Measurements from ENCODE around the gene ALOX5AP. TPM values are rescaled to one million over a fixed set of nuclear protein-coding genes. Genes with fewer than 3 reads are reported as not detected.

The ALOX5AP gene
- total and polyA plus RNA-seq, 5 donors, result 1.9 to 12.4 (median 7.9) TPM

DNA sequence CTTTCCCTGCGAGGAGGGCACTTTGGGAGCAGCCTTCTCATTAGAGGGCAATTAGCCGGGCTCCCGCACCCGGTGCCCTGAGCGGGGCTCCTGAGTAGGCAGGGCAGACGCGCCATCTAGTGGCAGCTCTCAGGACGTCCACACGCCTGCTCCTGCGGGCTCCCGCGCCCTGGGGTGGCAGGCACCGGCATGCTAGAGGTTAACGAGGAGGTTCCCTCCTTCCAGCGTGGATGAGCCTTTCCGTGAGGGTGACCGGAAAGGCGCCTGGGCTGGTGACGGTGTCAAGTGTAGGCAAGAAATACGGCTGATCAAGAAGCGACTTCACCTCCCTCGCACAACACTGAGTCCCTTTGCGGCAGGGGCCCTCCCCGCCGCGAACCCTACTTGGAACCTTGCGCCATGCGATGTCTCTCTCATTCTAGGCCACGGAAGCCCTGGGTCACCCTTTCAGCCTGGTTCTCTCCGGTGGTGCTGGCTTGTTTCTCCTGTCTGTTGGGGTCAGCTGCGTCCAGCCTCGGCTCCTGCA lies 67.7 kb downstream of the ALOX5AP start:
- ATAC-seq, result peak; percentile 96 to 97

DNA sequence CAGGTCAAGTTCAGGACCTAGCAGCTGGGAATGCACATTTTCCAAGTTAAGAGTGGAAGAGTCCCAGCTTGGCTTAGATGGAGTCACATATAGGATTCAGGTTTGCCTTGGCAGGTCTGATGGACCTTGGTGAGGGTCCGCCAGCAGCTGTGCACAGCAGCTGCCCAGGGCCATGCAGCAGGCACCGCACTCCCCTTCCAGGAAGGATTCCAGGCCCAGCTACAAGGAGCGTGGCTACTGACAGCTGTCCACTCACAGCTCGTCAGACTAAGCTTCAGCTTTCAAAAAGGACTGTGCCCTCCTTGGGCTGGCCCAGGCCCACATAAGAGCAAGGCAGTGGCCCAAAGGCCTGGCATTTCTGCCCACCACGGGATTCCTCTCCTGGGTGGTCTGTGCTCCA lies 68.4 kb downstream of the ALOX5AP start:
- Histone ChIP-seq H3K4me3 (ENCODE audit: low read length) (no peak overlapping the region), H3K27ac (ENCODE audit: low read length) (no peak overlapping the region), H3K4me1 (ENCODE audit: control insufficient read depth, insufficient read depth, low read length) (no peaks in the 10 kb centered on the region), H3K9me3 (ENCODE audit: control insufficient read depth, low read length) (no peaks in the 10 kb centered on the region), H3K27me3 (ENCODE audit: control insufficient read depth, insufficient read depth) (no peaks in the 10 kb centered on the region)
- WGBS, result 87% methylated on average over 5 of the region's 5 CpGs
- ATAC-seq (no peak), DNase-seq (no peak)
- intact Hi-C loops (cut with DNase I), result loop anchor here in 3 of 4 donors (5.0 to 10.0 kb wide), 4 partner anchors 116 to 671 kb away; no protein-coding TSS in a partner anchor

More for the DNA sequence above, 67.7 kb downstream of the ALOX5AP start:
- intact Hi-C loops (cut with DNase I), result loop anchor here in 3 of 4 donors (5.0 to 10.0 kb wide), 4 partner anchors 116 to 671 kb away; no protein-coding TSS in a partner anchor
- Histone ChIP-seq H3K27ac (ENCODE audit: low read length) (no peak overlapping the region), H3K27me3 (ENCODE audit: control insufficient read depth, insufficient read depth) (no peaks in the 10 kb centered on the region), H3K4me3 (ENCODE audit: low read length) (no peak overlapping the region), H3K4me1 (ENCODE audit: control insufficient read depth, insufficient read depth, low read length) (no peaks in the 10 kb centered on the region), H3K9me3 (ENCODE audit: control insufficient read depth, low read length) (no peaks in the 10 kb centered on the region)
- peak; percentile 89 to 95 (median 94) for DNase-seq
- WGBS, result 14% methylated on average over 32 of the region's 32 CpGs

DNA sequence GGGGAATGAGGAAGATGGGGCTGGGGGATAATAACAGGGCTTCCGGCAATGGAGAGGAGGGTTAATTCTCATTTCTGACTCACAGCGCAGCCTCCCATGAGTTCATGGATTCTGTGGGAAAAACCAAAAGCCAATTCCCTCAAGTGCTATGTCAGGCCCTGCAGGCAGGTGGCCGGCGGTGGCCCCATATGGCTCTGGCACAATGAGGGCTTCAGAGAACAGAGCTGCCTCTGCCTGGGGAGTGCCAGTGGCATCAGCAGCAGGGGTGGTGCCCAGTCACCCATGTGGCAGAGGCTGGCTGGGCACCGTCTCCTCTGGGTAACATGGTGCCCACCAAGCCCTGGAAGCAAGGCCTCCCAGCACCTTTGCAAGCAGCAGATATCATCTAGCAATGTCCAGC lies 69.1 kb downstream of the ALOX5AP start:
- H3K4me1 ChIP-seq (ENCODE audit: control insufficient read depth, insufficient read depth, low read length), result no peaks in the 10 kb centered on the region
- no peak for ATAC-seq
- WGBS, result 90% methylated on average over 5 of the region's 5 CpGs
- no peak overlapping the region for H3K4me3 ChIP-seq (ENCODE audit: low read length)
- intact Hi-C loops (cut with DNase I), result loop anchor here in 3 of 4 donors (5.0 to 10.0 kb wide), 4 partner anchors 117 to 672 kb away; no protein-coding TSS in a partner anchor
- H3K27ac ChIP-seq (ENCODE audit: low read length), result no peak overlapping the region
- DNase-seq, result no peak
- no peaks in the 10 kb centered on the region for H3K9me3 ChIP-seq (ENCODE audit: control insufficient read depth, low read length)
- no peaks in the 10 kb centered on the region for H3K27me3 ChIP-seq (ENCODE audit: control insufficient read depth, insufficient read depth)

- H3K27me3 ChIP-seq (ENCODE audit: control insufficient read depth, insufficient read depth), result no peaks in the 10 kb centered on the region
- H3K4me3 ChIP-seq (ENCODE audit: low read length), result no peak overlapping the region
- intact Hi-C loops (cut with DNase I), result loop anchor here in 2 of 4 donors (5.0 to 10.0 kb wide), 3 partner anchors 57 to 240 kb away; no protein-coding TSS in a partner anchor
- no peaks in the 10 kb centered on the region for H3K9me3 ChIP-seq (ENCODE audit: control insufficient read depth, low read length)
- ATAC-seq, result no peak
- WGBS, result 74% methylated on average over 4 of the region's 4 CpGs
- no peaks in the 10 kb centered on the region for H3K4me1 ChIP-seq (ENCODE audit: control insufficient read depth, insufficient read depth, low read length)
- no peak overlapping the region for H3K27ac ChIP-seq (ENCODE audit: low read length)
- DNase-seq, result no peak
Observed at GRCh38 chr13:30805132-30805537, 69.8 kb downstream of the ALOX5AP start.

- WGBS, result 58% methylated on average over 7 of the region's 7 CpGs
Observed at GRCh38 chr13:30805603-30806011, 70.3 kb downstream of the ALOX5AP start.

GRCh38 chr13:30806784-30807183 lies 71.4 kb downstream of the ALOX5AP start:
- WGBS, result 21% methylated on average over 3 of the region's 3 CpGs
- intact Hi-C loops (cut with DNase I), result loop anchor here in 2 of 4 donors (5.0 to 10.0 kb wide), 3 partner anchors 56 to 238 kb away; no protein-coding TSS in a partner anchor
- H3K4me1 ChIP-seq (ENCODE audit: control insufficient read depth, insufficient read depth, low read length), result no peaks in the 10 kb centered on the region
- ATAC-seq (peak in 1 of 2 donors; percentile 53), DNase-seq (no peak)
- H3K9me3 ChIP-seq (ENCODE audit: control insufficient read depth, low read length), result no peaks in the 10 kb centered on the region
- H3K27ac ChIP-seq (ENCODE audit: low read length), result no peak overlapping the region
- no peak overlapping the region for H3K4me3 ChIP-seq (ENCODE audit: low read length)
- no peaks in the 10 kb centered on the region for H3K27me3 ChIP-seq (ENCODE audit: control insufficient read depth, insufficient read depth)

More at GRCh38 chr13:30805603-30806011, 70.3 kb downstream of the ALOX5AP start:
- intact Hi-C loops (cut with DNase I), result loop anchor here in 2 of 4 donors (5.0 to 10.0 kb wide), 3 partner anchors 57 to 239 kb away; no protein-coding TSS in a partner anchor
- Histone ChIP-seq H3K9me3 (ENCODE audit: control insufficient read depth, low read length) (no peaks in the 10 kb centered on the region), H3K4me1 (ENCODE audit: control insufficient read depth, insufficient read depth, low read length) (no peaks in the 10 kb centered on the region), H3K27ac (ENCODE audit: low read length) (no peak overlapping the region), H3K27me3 (ENCODE audit: control insufficient read depth, insufficient read depth) (no peaks in the 10 kb centered on the region), H3K4me3 (ENCODE audit: low read length) (no peak overlapping the region)
- no peak for ATAC-seq
- peak in 2 of 3 donors; percentile 55 to 60 for DNase-seq

- 93% methylated on average over 4 of the region's 4 CpGs for WGBS
- no peak overlapping the region for H3K27ac ChIP-seq (ENCODE audit: low read length)
- ATAC-seq, result no peak
- no peaks in the 10 kb centered on the region for H3K27me3 ChIP-seq (ENCODE audit: control insufficient read depth, insufficient read depth)
- no peak overlapping the region for H3K4me3 ChIP-seq (ENCODE audit: low read length)
- intact Hi-C loops (cut with DNase I), result loop anchor here in 2 of 4 donors (5.0 to 10.0 kb wide), 3 partner anchors 55 to 237 kb away; no protein-coding TSS in a partner anchor
- no peak for DNase-seq
- H3K9me3 ChIP-seq (ENCODE audit: control insufficient read depth, low read length), result no peaks in the 10 kb centered on the region
- no peaks in the 10 kb centered on the region for H3K4me1 ChIP-seq (ENCODE audit: control insufficient read depth, insufficient read depth, low read length)
Observed at GRCh38 chr13:30807392-30807791, 72.0 kb downstream of the ALOX5AP start.

GRCh38 chr13:30808600-30808999 lies 73.3 kb downstream of the ALOX5AP start:
- 64% methylated on average over 2 of the region's 2 CpGs for WGBS
- intact Hi-C loops (cut with DNase I), result loop anchor here in 2 of 4 donors (5.0 to 10.0 kb wide), 3 partner anchors 54 to 236 kb away; no protein-coding TSS in a partner anchor
- H3K9me3 ChIP-seq (ENCODE audit: control insufficient read depth, low read length), result no peaks in the 10 kb centered on the region
- H3K4me3 ChIP-seq (ENCODE audit: low read length), result no peak overlapping the region
- no peaks in the 10 kb centered on the region for H3K4me1 ChIP-seq (ENCODE audit: control insufficient read depth, insufficient read depth, low read length)
- ATAC-seq (no peak), DNase-seq (no peak)
- no peak overlapping the region for H3K27ac ChIP-seq (ENCODE audit: low read length)
- H3K27me3 ChIP-seq (ENCODE audit: control insufficient read depth, insufficient read depth), result no peaks in the 10 kb centered on the region

GRCh38 chr13:30809787-30810186 lies 74.4 kb downstream of the ALOX5AP start:
- intact Hi-C loops (cut with DNase I), result loop anchor here in 2 of 4 donors (5.0 to 10.0 kb wide), 3 partner anchors 53 to 235 kb away; no protein-coding TSS in a partner anchor
- Histone ChIP-seq H3K4me1 (ENCODE audit: control insufficient read depth, insufficient read depth, low read length) (no peaks in the 10 kb centered on the region), H3K9me3 (ENCODE audit: control insufficient read depth, low read length) (no peaks in the 10 kb centered on the region), H3K27ac (ENCODE audit: low read length) (no peak overlapping the region), H3K27me3 (ENCODE audit: control insufficient read depth, insufficient read depth) (no peaks in the 10 kb centered on the region), H3K4me3 (ENCODE audit: low read length) (no peak overlapping the region)
- no peak for ATAC-seq
- DNase-seq, result no peak
- 98% methylated on average over 2 of the region's 2 CpGs for WGBS

GRCh38 chr13:30810261-30810701 lies 74.9 kb downstream of the ALOX5AP start:
- DNase-seq (no peak), ATAC-seq (peak in 1 of 2 donors; percentile 22)
- Histone ChIP-seq H3K27me3 (ENCODE audit: control insufficient read depth, insufficient read depth) (no peaks in the 10 kb centered on the region), H3K4me1 (ENCODE audit: control insufficient read depth, insufficient read depth, low read length) (no peaks in the 10 kb centered on the region), H3K4me3 (ENCODE audit: low read length) (no peak overlapping the region), H3K9me3 (ENCODE audit: control insufficient read depth, low read length) (no peaks in the 10 kb centered on the region), H3K27ac (ENCODE audit: low read length) (no peak overlapping the region)
- intact Hi-C loops (cut with DNase I), result no loop called here
- WGBS, result 70% methylated on average over 7 of the region's 7 CpGs

DNA sequence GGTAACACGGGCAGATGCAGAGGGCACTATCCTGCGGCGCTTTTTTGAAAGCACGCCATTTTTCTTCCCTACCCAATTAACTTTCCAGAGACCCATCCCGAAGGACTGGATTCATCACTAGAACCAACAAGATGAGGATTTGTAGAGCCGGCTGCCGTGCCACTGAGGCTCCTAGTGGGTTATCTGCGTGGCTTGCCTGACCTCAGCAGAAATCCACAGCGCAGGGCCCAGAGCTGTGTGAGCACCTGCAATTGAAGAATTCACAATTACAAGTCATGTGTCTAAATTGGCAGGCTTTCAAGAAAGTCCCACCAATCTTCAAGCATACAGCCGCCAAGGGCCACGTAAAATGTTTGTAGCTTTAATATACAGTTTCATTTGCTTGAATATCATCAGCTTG lies 75.5 kb downstream of the ALOX5AP start:
- DNase-seq (no peak), ATAC-seq (no peak)
- no peaks in the 10 kb centered on the region for H3K4me1 ChIP-seq (ENCODE audit: control insufficient read depth, insufficient read depth, low read length)
- 93% methylated on average over 11 of the region's 11 CpGs for WGBS
- intact Hi-C loops (cut with DNase I), result no loop called here
- no peak overlapping the region for H3K27ac ChIP-seq (ENCODE audit: low read length)
- H3K9me3 ChIP-seq (ENCODE audit: control insufficient read depth, low read length), result no peaks in the 10 kb centered on the region
- H3K27me3 ChIP-seq (ENCODE audit: control insufficient read depth, insufficient read depth), result no peaks in the 10 kb centered on the region
- no peak overlapping the region for H3K4me3 ChIP-seq (ENCODE audit: low read length)

Data from right cardiac atrium (tissue), 5 donors.